ENCODE results near the gene LCTL. TPM values are rescaled to one million over a fixed set of nuclear protein-coding genes. Genes with fewer than 3 reads are reported as not detected.

The LCTL gene
- total and polyA plus RNA-seq, 8 donors, result 0.26 to 0.56 (median 0.43) TPM; not detected in 1

DNA sequence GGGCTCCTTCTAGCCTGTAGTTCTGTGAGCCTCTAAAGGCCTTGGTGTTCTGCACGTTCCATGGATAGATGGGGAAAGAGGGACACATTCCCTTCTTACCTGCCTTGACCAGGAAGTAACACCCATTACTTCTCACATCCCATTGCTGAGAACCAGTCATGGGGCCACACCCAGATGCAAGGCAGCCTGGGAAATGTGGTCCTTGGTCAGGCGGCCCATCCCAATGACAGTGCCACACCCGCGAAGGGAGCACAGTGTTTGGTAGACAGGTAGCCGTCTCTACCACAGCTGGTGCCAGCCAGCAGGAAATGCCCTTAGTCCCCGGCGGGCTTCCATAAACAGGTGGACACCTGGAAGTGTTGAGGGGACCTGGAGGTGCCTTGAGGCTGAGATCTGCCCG, 23.2 kb upstream of the LCTL start:
- H3K27ac ChIP-seq, result no peak overlapping the region
- H3K36me3 ChIP-seq, result no peaks in the 10 kb centered on the region
- H3K27me3 ChIP-seq, result no peaks in the 10 kb centered on the region
- no peak overlapping the region for H3K4me3 ChIP-seq
- DNase-seq (no peak), ATAC-seq (no peak)
- peaks cover 0 to 3% of the 10 kb centered on the region in 2 donors for H3K4me1 ChIP-seq
- intact Hi-C loops (cut with DNase I), result no loop called here
- H3K9me3 ChIP-seq, result no peaks in the 10 kb centered on the region
- TF ChIP-seq CTCF (IDR thresholded peaks at IDR 0.05), result no peak

GRCh38 chr15:66588537-66588936, 22.7 kb upstream of the LCTL start:
- DNase-seq (no peak), ATAC-seq (no peak)
- Histone ChIP-seq H3K9me3 (no peaks in the 10 kb centered on the region), H3K4me1 (peaks cover 0 to 3% of the 10 kb centered on the region in 2 donors), H3K4me3 (no peak overlapping the region), H3K36me3 (no peaks in the 10 kb centered on the region), H3K27me3 (no peaks in the 10 kb centered on the region), H3K27ac (no peak overlapping the region)
- intact Hi-C loops (cut with DNase I), result no loop called here
- no peak for TF ChIP-seq CTCF (IDR thresholded peaks at IDR 0.05)

DNA sequence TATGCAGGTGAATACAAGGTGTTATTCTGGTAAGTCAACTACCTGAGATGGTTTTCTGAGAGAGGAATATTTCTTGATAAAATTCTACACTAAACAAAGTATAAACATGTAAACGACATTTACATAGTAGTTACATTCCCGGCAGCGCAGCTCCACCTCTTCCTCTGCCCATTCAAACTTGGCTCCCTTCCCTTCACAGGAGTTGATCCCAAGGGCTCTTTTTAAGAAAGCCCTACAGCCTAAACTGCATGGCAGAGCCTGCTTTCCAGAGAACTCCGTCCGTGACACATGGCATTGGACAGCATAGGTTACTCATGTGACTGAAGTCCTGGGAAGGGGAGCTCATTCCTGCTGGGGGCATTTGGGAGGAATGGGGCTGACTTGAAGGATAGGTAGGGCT, 22.0 kb upstream of the LCTL start:
- Histone ChIP-seq H3K27me3 (no peaks in the 10 kb centered on the region), H3K27ac (no peak overlapping the region), H3K4me1 (peaks cover 0 to 3% of the 10 kb centered on the region in 2 donors), H3K9me3 (no peaks in the 10 kb centered on the region), H3K36me3 (no peaks in the 10 kb centered on the region), H3K4me3 (no peak overlapping the region)
- ATAC-seq (peak; percentile 88), DNase-seq (peak in 1 of 4 donors; percentile 37)
- TF ChIP-seq CTCF (IDR thresholded peaks at IDR 0.05), result no peak
- intact Hi-C loops (cut with DNase I), result no loop called here

GRCh38 chr15:66587020-66587419, 21.2 kb upstream of the LCTL start:
- no peak overlapping the region for H3K27ac ChIP-seq
- intact Hi-C loops (cut with DNase I), result no loop called here

More at GRCh38 chr15:66587020-66587419, 21.2 kb upstream of the LCTL start:
- no peak for TF ChIP-seq CTCF (IDR thresholded peaks at IDR 0.05)
- peaks cover 0 to 3% of the 10 kb centered on the region in 2 donors for H3K4me1 ChIP-seq
- no peaks in the 10 kb centered on the region for H3K27me3 ChIP-seq
- DNase-seq, result no peak
- no peaks in the 10 kb centered on the region for H3K9me3 ChIP-seq
- no peaks in the 10 kb centered on the region for H3K36me3 ChIP-seq
- no peak overlapping the region for H3K4me3 ChIP-seq
- ATAC-seq, result no peak

Measured in left lung (tissue), 10 donors.